HepG2 (cell line): Measurements from ENCODE around the gene SMAD6. TPM values are rescaled to one million over a fixed set of nuclear protein-coding genes. Genes with fewer than 3 reads are reported as not detected.

ENCODE experiments used
- ATAC-seq: fragments of 200-7000 bp; cut with Tn5 transposase; 3 replicates; pipeline ENCODE4 v1.9.1; 2020; ENCODE audit warnings: mild to moderate bottlenecking, moderate library complexity
- BruUV-seq: library from RNA; stranded (reverse); fragments of 400-500 nt; replicated peaks from 2 replicates; lab custom pipeline; 2021; lab: Mats Ljungman, UMichigan
- CTCF ChIA-PET: fragments of 300-600 bp; formaldehyde crosslinking; extraction: SDS; loops from one replicate; lab custom pipeline; 2021; ENCODE audit warnings: low total read pairs, inconsistent platforms, low intra/inter-chr PET ratio; lab: Yijun Ruan, JAX
- POLR2A ChIA-PET: fragments of 350-600 bp; sonication (Branson Sonifier 250); formaldehyde crosslinking; loops from one replicate; lab custom pipeline; 2020; ENCODE audit warnings: antibody characterized with exemption, inconsistent platforms; lab: Yijun Ruan, JAX
- DNase-seq: peaks from one replicate; pipeline ENCODE4 v3.0.0-alpha.2; 2015; ENCODE audit warnings: low spot score
- FAIRE-seq: peaks from 3 replicates; lab custom pipeline; 2011; peaks lifted over from hg19 to GRCh38; lab: Jason Lieb, UNC
- H2AFZ ChIP-seq: one replicate; pipeline ENCODE4 v1.6.1; 2011; ENCODE audit warnings: low read length, inconsistent platforms
- H3K27ac ChIP-seq: fragments of 300-600 bp; 3 replicates; pipeline ENCODE4 v1.8.0; 2011; ENCODE audit warnings: mixed run types, mild to moderate bottlenecking, mixed read lengths, low read length, inconsistent platforms; ENCODE audit not compliant: insufficient read depth; ENCODE audit errors: extremely low read length
- H3K27me3 ChIP-seq, 2 experiments: fragments of 200-600 bp in 1 of 2; 2 replicates in 1 of 2; 3 replicates in 1 of 2; pipeline versions ENCODE4 v1.6.0 to v1.8.0; 2011; ENCODE audit warnings: low read length in 2 of 2, mild to moderate bottlenecking in 2 of 2, moderate library complexity in 2 of 2, inconsistent platforms in 1 of 2; ENCODE audit not compliant: insufficient read depth in 2 of 2, control insufficient read depth in 1 of 2
- H3K36me3 ChIP-seq, 2 experiments: fragments of 200-600 bp in 1 of 2; replicated peaks in 1 of 2; 2 replicates in 1 of 2; 3 replicates in 1 of 2; pipeline versions ENCODE4 v1.5.1 to v1.8.0; 2011; ENCODE audit warnings: low read length in 2 of 2, inconsistent platforms in 1 of 2; ENCODE audit not compliant: insufficient read depth in 2 of 2, control insufficient read depth in 1 of 2
- H3K4me1 ChIP-seq: 2 replicates; pipeline ENCODE4 v1.5.1; 2012; ENCODE audit warnings: low read length, inconsistent platforms; ENCODE audit not compliant: insufficient read depth
- H3K4me2 ChIP-seq: 2 replicates; pipeline ENCODE4 v1.6.0; 2011; ENCODE audit warnings: low read depth, low read length, inconsistent platforms
- H3K4me3 ChIP-seq, 3 experiments: fragments of 200-600 bp in 1 of 3; sonication (generic), shearing (Covaris generic) in 1 of 3; replicated peaks in 1 of 3; 2 replicates each; pipeline ENCODE4 v1.5.1; 2011 to 2016; ENCODE audit warnings: low read length in 3 of 3, inconsistent platforms in 2 of 3, low read depth in 2 of 3, mild to moderate bottlenecking in 2 of 3, control low read depth in 1 of 3, mixed read lengths in 1 of 3; ENCODE audit not compliant: insufficient read depth in 1 of 3
- H3K79me2 ChIP-seq: one replicate; pipeline ENCODE4 v1.6.1; 2011; ENCODE audit warnings: low read length, inconsistent platforms; ENCODE audit not compliant: insufficient read depth
- H3K9ac ChIP-seq: 2 replicates; pipeline ENCODE4 v1.6.0; 2011; ENCODE audit warnings: mild to moderate bottlenecking, low read depth, low read length, inconsistent platforms; ENCODE audit not compliant: insufficient read depth
- H3K9me3 ChIP-seq: 2 replicates; pipeline ENCODE4 v1.5.1; 2012; ENCODE audit warnings: mild to moderate bottlenecking, low read length
- H4K20me1 ChIP-seq: 2 replicates; pipeline ENCODE4 v1.6.0; 2011; ENCODE audit warnings: inconsistent platforms, mild to moderate bottlenecking, low read length, moderate library complexity; ENCODE audit not compliant: insufficient read depth
- ERF ChIP-seq: IDR thresholded peaks from 2 replicates; pipeline ENCODE4 v1.6.1; 2018; ENCODE audit warnings: missing biosample characterization, missing genetic modification reagents
- MAF1 ChIP-seq: sonication (generic); formaldehyde crosslinking; IDR thresholded peaks from 2 replicates; pipeline ENCODE4 v1.5.0; 2020; ENCODE audit warnings: missing genetic modification reagents, borderline replicate concordance
- MED8 ChIP-seq: sonication (generic); formaldehyde crosslinking; IDR thresholded peaks from 2 replicates; pipeline ENCODE4 v1.8.1; 2023; ENCODE audit warnings: mild to moderate bottlenecking, missing genetic modification reagents; ENCODE audit not compliant: insufficient replicate concordance
- NAIF1 ChIP-seq: sonication (generic); formaldehyde crosslinking; IDR thresholded peaks from 2 replicates; pipeline ENCODE4 v1.5.0; 2020; ENCODE audit warnings: mild to moderate bottlenecking, missing genetic modification reagents, borderline replicate concordance
- NR2F2 ChIP-seq: IDR thresholded peaks from 2 replicates; pipeline ENCODE4 v1.6.1; 2012; ENCODE audit warnings: low read depth, inconsistent platforms, borderline replicate concordance
- PCBP2 ChIP-seq: fragments of 200-400 bp; formaldehyde crosslinking; optimal IDR thresholded peaks from 2 replicates; pipeline ENCODE3; 2018; ENCODE audit warnings: low read length, low read depth; ENCODE audit not compliant: poor library complexity, severe bottlenecking
- SOX13 ChIP-seq, 3 experiments: fragments of 450-650 bp in 1 of 3; sonication (generic) in 1 of 3; formaldehyde crosslinking in 1 of 3; IDR thresholded peaks in 2 of 3; conservative IDR thresholded peaks in 1 of 3; 2 replicates each; pipeline versions ENCODE4 v1.5.0 to v1.6.1; 2016 to 2020; ENCODE audit warnings: antibody characterized with exemption in 1 of 3, mild to moderate bottlenecking in 1 of 3, missing compliant biosample characterization in 1 of 3, missing genetic modification reagents in 1 of 3, moderate library complexity in 1 of 3
- SP2 ChIP-seq: sonication (generic); formaldehyde crosslinking; IDR thresholded peaks from 2 replicates; pipeline ENCODE4 v1.5.1; 2020; ENCODE audit warnings: mild to moderate bottlenecking, missing genetic modification reagents
- ZFP36L1 ChIP-seq: sonication (generic); formaldehyde crosslinking; IDR thresholded peaks from 2 replicates; pipeline ENCODE4 v1.8.0; 2022; ENCODE audit warnings: mild to moderate bottlenecking, missing genetic modification reagents, moderate library complexity
- ZNF143 ChIP-seq: sonication (generic); formaldehyde crosslinking; IDR thresholded peaks from 2 replicates; pipeline ENCODE4 v1.4.0; 2020; ENCODE audit warnings: missing genetic modification reagents
- ZNF17 ChIP-seq: sonication (generic); formaldehyde crosslinking; IDR thresholded peaks from 2 replicates; pipeline ENCODE4 v1.5.0; 2020; ENCODE audit warnings: mild to moderate bottlenecking, missing genetic modification reagents
- WGBS: methylation state at CpG from one replicate; pipeline ENCODE4 v1.1.6; 2017; ENCODE audit warnings: low lambda C conversion rate; 5-methylcytosine and 5-hydroxymethylcytosine counted together
- in situ Hi-C: cut with HindIII; loops from 2 replicates; pipeline ENCODE4 v1.10.0; 2017; ENCODE audit warnings: low pct_unique_long_range_greater_than_20kb; ENCODE audit not compliant: extremely low pct_ligation_motif_present
- intact Hi-C: fragments of 100-400 bp; cut with micrococcal nuclease; formaldehyde crosslinking; loops from one replicate; pipeline ENCODE4 v1.10.0; 2022; ENCODE audit not compliant: unreplicated experiment
- polyA plus RNA-seq, 8 experiments: library from polyadenylated mRNA; depleted of rRNA in 3 of 8; stranded (reverse) in 7 of 8; unstranded in 1 of 8; fragments of >200 nt; fragmentation: Illumina TruSeq in 4 of 8; extraction: Trizol in 4 of 8; gene quantifications; 2 replicates each; pipeline versions ENCODE4 v1.2.1 to v1.2.3, GENCODE V29; 2011 to 2016; ENCODE audit warnings: low read depth in 4 of 8, missing spikeins in 1 of 8, mixed read lengths in 1 of 8; ENCODE audit not compliant: insufficient read depth in 1 of 8
- total RNA-seq, 5 experiments: library from RNA; depleted of rRNA; stranded (reverse); fragments of >200 nt; fragmentation: Illumina TruSeq; extraction: Trizol; gene quantifications; 2 replicates each; pipeline ENCODE4 v1.2.3, GENCODE V29; 2016; ENCODE audit warnings: low read depth in 1 of 5
- TF ChIP-seq, protein P1 (sequence below): sonication (generic); formaldehyde crosslinking; IDR thresholded peaks from 2 replicates; pipeline ENCODE4 v1.5.1; 2020; ENCODE audit warnings: mild to moderate bottlenecking, missing genetic modification reagents, moderate library complexity
- TF ChIP-seq, protein P2 (sequence below): sonication (generic); formaldehyde crosslinking; IDR thresholded peaks from 2 replicates; pipeline ENCODE4 v1.5.0; 2020; ENCODE audit warnings: mild to moderate bottlenecking, missing genetic modification reagents
- TF ChIP-seq, protein P3 (sequence below): sonication (generic); formaldehyde crosslinking; IDR thresholded peaks from 2 replicates; pipeline ENCODE4 v1.4.0; 2020; ENCODE audit warnings: missing genetic modification reagents
- TF ChIP-seq, protein P4 (sequence below): sonication (generic); formaldehyde crosslinking; IDR thresholded peaks from 2 replicates; pipeline ENCODE4 v1.5.1; 2020; ENCODE audit warnings: mild to moderate bottlenecking, missing genetic modification reagents

SMAD6 gene
- total and polyA plus RNA-seq, 2 of the 13 experiments (the other 11 are each of a cell fraction or from before 2014, with no cell fraction given), result 3.3 to 4.4 TPM

DNA sequence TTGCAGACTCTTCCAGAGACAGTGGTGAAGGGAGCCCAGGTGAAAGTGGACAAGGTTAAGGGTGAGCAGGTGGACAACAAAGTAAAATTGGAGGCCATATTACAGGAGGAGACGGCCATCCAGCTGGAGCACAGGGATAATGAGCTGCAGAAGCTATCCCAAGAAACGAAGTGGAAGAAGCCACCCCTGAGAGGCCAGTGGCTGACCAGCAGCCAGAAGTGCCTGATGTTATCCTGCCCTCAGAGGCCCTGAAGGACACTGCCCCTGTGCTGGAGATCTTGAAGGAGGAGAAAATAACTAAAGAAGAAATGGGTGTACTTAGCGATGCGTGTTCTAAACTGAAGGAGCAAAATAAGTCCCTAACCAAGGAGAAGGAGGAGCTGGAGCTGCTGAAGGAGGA lies 107.6 kb downstream of the SMAD6 start (continued):
- TF ChIP-seq, protein P1, sequence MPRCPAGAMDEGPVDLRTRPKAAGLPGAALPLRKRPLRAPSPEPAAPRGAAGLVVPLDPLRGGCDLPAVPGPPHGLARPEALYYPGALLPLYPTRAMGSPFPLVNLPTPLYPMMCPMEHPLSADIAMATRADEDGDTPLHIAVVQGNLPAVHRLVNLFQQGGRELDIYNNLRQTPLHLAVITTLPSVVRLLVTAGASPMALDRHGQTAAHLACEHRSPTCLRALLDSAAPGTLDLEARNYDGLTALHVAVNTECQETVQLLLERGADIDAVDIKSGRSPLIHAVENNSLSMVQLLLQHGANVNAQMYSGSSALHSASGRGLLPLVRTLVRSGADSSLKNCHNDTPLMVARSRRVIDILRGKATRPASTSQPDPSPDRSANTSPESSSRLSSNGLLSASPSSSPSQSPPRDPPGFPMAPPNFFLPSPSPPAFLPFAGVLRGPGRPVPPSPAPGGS (CRISPR knock-in tag), result no peak
- TF ChIP-seq SOX13 (IDR thresholded peaks at IDR 0.05) (no peak), SOX13 (CRISPR knock-in tag; conservative IDR thresholded peaks at IDR 0.05 in 1 of 2, IDR thresholded peaks at IDR 0.05 in 1 of 2) (no peak), PCBP2 (no peak)

DNA sequence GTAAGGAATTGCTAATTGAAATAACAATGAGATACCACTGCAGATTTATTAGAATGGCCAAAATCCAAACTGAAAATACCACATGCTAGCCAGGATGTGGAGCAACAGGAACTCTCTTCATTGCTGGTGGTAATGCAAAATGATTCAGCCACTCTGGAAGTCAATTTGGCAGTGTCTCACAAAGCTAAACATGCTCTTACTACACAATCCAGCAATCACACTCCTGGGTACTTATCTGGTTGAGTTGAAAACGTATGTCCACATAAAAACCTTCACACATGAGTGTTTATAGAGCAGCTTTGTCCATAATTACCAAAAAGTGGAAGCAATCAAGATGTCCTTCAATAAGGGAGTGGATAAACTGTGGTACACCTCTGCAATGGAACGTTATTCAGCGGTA lies 113.3 kb downstream of the SMAD6 start:
- DNase-seq (no peak), FAIRE-seq (no peak), ATAC-seq (no peak)
- H3K79me2 ChIP-seq, result no peaks in the 10 kb centered on the region
- H4K20me1 ChIP-seq, result no peaks in the 10 kb centered on the region
- H3K4me2 ChIP-seq, result no peak overlapping the region
- WGBS, result 54% methylated on average over 3 of the region's 3 CpGs
- H3K9ac ChIP-seq, result no peak overlapping the region
- POLR2A ChIA-PET, result no interaction called here
- peaks cover 0 to 2% of the 10 kb centered on the region in 2 experiments; a peak in 3 of 5 replicates for H3K27me3 ChIP-seq
- H3K36me3 ChIP-seq, result no peaks in the 10 kb centered on the region
- CTCF ChIA-PET, result no interaction called here
- no peak overlapping the region for H2AFZ ChIP-seq
- H3K27ac ChIP-seq, result no peak overlapping the region
- in situ Hi-C loops (no loop called here), intact Hi-C loops (no loop called here)
- H3K9me3 ChIP-seq, result no peaks in the 10 kb centered on the region
- H3K4me3 ChIP-seq, result no peak overlapping the region
- no peaks in the 10 kb centered on the region for H3K4me1 ChIP-seq
- no TSS peak for BruUV-seq
- TF ChIP-seq ZFP36L1, result no peak
- no peak for TF ChIP-seq SP2 (CRISPR knock-in tag)
- TF ChIP-seq ZNF143 (CRISPR knock-in tag), result no peak
- no peak for TF ChIP-seq MED8 (CRISPR knock-in tag)
- TF ChIP-seq ZNF17 (CRISPR knock-in tag), result no peak
- TF ChIP-seq ERF (CRISPR knock-in tag), result no peak
- no peak for TF ChIP-seq NAIF1
- TF ChIP-seq, protein P2, sequence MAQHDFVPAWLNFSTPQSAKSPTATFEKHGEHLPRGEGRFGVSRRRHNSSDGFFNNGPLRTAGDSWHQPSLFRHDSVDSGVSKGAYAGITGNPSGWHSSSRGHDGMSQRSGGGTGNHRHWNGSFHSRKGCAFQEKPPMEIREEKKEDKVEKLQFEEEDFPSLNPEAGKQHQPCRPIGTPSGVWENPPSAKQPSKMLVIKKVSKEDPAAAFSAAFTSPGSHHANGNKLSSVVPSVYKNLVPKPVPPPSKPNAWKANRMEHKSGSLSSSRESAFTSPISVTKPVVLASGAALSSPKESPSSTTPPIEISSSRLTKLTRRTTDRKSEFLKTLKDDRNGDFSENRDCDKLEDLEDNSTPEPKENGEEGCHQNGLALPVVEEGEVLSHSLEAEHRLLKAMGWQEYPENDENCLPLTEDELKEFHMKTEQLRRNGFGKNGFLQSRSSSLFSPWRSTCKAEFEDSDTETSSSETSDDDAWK (CRISPR knock-in tag), result no peak
- TF ChIP-seq, protein P3, sequence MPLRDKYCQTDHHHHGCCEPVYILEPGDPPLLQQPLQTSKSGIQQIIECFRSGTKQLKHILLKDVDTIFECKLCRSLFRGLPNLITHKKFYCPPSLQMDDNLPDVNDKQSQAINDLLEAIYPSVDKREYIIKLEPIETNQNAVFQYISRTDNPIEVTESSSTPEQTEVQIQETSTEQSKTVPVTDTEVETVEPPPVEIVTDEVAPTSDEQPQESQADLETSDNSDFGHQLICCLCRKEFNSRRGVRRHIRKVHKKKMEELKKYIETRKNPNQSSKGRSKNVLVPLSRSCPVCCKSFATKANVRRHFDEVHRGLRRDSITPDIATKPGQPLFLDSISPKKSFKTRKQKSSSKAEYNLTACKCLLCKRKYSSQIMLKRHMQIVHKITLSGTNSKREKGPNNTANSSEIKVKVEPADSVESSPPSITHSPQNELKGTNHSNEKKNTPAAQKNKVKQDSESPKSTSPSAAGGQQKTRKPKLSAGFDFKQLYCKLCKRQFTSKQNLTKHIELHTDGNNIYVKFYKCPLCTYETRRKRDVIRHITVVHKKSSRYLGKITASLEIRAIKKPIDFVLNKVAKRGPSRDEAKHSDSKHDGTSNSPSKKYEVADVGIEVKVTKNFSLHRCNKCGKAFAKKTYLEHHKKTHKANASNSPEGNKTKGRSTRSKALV (CRISPR knock-in tag), result no peak
- no peak for TF ChIP-seq NR2F2
- no peak for TF ChIP-seq MAF1 (CRISPR knock-in tag)
- TF ChIP-seq, protein P4, sequence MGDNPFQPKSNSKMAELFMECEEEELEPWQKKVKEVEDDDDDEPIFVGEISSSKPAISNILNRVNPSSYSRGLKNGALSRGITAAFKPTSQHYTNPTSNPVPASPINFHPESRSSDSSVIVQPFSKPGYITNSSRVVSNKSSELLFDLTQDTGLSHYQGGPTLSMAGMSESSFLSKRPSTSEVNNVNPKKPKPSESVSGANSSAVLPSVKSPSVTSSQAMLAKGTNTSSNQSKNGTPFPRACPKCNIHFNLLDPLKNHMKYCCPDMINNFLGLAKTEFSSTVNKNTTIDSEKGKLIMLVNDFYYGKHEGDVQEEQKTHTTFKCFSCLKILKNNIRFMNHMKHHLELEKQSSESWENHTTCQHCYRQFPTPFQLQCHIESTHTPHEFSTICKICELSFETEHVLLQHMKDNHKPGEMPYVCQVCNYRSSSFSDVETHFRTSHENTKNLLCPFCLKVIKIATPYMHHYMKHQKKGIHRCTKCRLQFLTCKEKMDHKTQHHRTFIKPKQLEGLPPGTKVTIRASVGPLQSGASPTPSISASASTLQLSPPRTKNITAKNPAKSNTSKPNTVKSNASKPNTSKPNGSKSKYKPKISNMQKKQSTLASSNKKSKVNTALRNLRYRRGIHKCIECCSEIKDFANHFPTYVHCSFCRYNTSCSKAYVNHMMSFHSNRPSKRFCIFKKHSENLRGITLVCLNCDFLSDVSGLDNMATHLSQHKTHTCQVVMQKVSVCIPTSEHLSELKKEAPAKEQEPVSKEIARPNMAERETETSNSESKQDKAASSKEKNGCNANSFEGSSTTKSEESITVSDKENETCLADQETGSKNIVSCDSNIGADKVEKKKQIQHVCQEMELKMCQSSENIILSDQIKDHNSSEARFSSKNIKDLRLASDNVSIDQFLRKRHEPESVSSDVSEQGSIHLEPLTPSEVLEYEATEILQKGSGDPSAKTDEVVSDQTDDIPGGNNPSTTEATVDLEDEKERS, result no peak
